ENCODE measurements around the gene EIF2B4. TPM values are rescaled to one million over a fixed set of nuclear protein-coding genes. Genes with fewer than 3 reads are reported as not detected.

EIF2B4 gene
- total RNA-seq, 1 experiment from 2014 or later, result 32.9 TPM

- Histone ChIP-seq H3K4me2 (no peak overlapping the region), H3K36me3 (ENCODE audit: low read depth) (peaks cover 5% of the 10 kb centered on the region; the same call in 1 of the 2 replicates), H3K79me2 (ENCODE audit: low read depth) (peaks cover 97% of the 10 kb centered on the region), H3K27me3 (ENCODE audit: insufficient read depth, low read depth) (no peaks in the 10 kb centered on the region), H3K9me2 (ENCODE audit: insufficient read depth) (no peaks in the 10 kb centered on the region), H3K4me3 (no peak overlapping the region), H3K27ac (no peak overlapping the region), H3F3A (ENCODE audit: insufficient read depth, low read depth) (peaks cover 29% of the 10 kb centered on the region), H3K9me3 (ENCODE audit: insufficient read depth, low read depth) (no peaks in the 10 kb centered on the region), H2AFZ (no peak overlapping the region), H3K4me1 (replicated peaks; ENCODE audit: insufficient read depth) (no peaks in the 10 kb centered on the region), H4K20me1 (ENCODE audit: insufficient read depth) (peaks cover 78% of the 10 kb centered on the region)
- no peak for DNase-seq
- no peak for TF ChIP-seq CTCF (conservative IDR thresholded peaks at IDR 0.05)
- TF ChIP-seq EZH2 (IDR thresholded peaks at IDR 0.05; ENCODE audit: low read depth), result no peak
- ChIA-PET CTCF (no interaction called here), POLR2A (ENCODE audit: unreplicated experiment) (no interaction called here)
- no TSS peak for BruUV-seq (replicated peaks)
- intact Hi-C loops (cut with micrococcal nuclease; ENCODE audit: unreplicated experiment), result no loop called here
Measured at GRCh38 chr2:27393225-27393624, 23.1 kb upstream of the EIF2B4 start.

GRCh38 chr2:27390822-27391679, 20.9 kb upstream of the EIF2B4 start:
- peaks cover 78% of the 10 kb centered on the region for H3K79me2 ChIP-seq (ENCODE audit: low read depth)
- CTCF ChIA-PET, result no interaction called here
- H3F3A ChIP-seq (ENCODE audit: insufficient read depth, low read depth), result peaks cover 21% of the 10 kb centered on the region; the same call in 1 of the 2 replicates
- H3K4me3 ChIP-seq, result no peak overlapping the region
- peaks cover 14% of the 10 kb centered on the region for H3K36me3 ChIP-seq (ENCODE audit: low read depth)
- no peak overlapping the region for H2AFZ ChIP-seq
- no peaks in the 10 kb centered on the region for H3K9me3 ChIP-seq (ENCODE audit: insufficient read depth, low read depth)
- TF ChIP-seq EZH2 (IDR thresholded peaks at IDR 0.05; ENCODE audit: low read depth) (no peak), CTCF (conservative IDR thresholded peaks at IDR 0.05) (no peak)
- no peaks in the 10 kb centered on the region for H3K27me3 ChIP-seq (ENCODE audit: insufficient read depth, low read depth)
- no peak overlapping the region for H3K4me2 ChIP-seq
- DNase-seq, result no peak
- H3K27ac ChIP-seq, result no peak overlapping the region
- H4K20me1 ChIP-seq (ENCODE audit: insufficient read depth), result peaks cover 56% of the 10 kb centered on the region
- POLR2A ChIA-PET (ENCODE audit: unreplicated experiment), result no interaction called here
- no peaks in the 10 kb centered on the region for H3K9me2 ChIP-seq (ENCODE audit: insufficient read depth)
- intact Hi-C loops (cut with micrococcal nuclease; ENCODE audit: unreplicated experiment), result no loop called here
- no TSS peak for BruUV-seq (replicated peaks)
- no peaks in the 10 kb centered on the region for H3K4me1 ChIP-seq (replicated peaks; ENCODE audit: insufficient read depth)

- H3K9me2 ChIP-seq (ENCODE audit: insufficient read depth), result no peaks in the 10 kb centered on the region
- TSS peak; percentile 35 for BruUV-seq (replicated peaks)
- no peaks in the 10 kb centered on the region for H3K27me3 ChIP-seq (ENCODE audit: insufficient read depth, low read depth)
- no peak overlapping the region for H2AFZ ChIP-seq
- DNase-seq, result no peak
- no peaks in the 10 kb centered on the region for H3K9me3 ChIP-seq (ENCODE audit: insufficient read depth, low read depth)
- TF ChIP-seq CTCF (conservative IDR thresholded peaks at IDR 0.05), result no peak
- no peak for TF ChIP-seq EZH2 (IDR thresholded peaks at IDR 0.05; ENCODE audit: low read depth)
- POLR2A ChIA-PET (ENCODE audit: unreplicated experiment), result interaction anchor here (0.6 kb wide), 1 partner anchor 59 kb away, joined by 3 read pairs; no protein-coding TSS in a partner anchor
- intact Hi-C loops (cut with micrococcal nuclease; ENCODE audit: unreplicated experiment), result no loop called here
- H3K79me2 ChIP-seq (ENCODE audit: low read depth), result no peaks in the 10 kb centered on the region
- H3F3A ChIP-seq (ENCODE audit: insufficient read depth, low read depth), result peaks cover 63% of the 10 kb centered on the region
- H3K4me1 ChIP-seq (replicated peaks; ENCODE audit: insufficient read depth), result no peaks in the 10 kb centered on the region
- no peak overlapping the region for H3K4me2 ChIP-seq
- H3K27ac ChIP-seq, result no peak overlapping the region
- no peak overlapping the region for H3K4me3 ChIP-seq
- 0 out of 2 replicates have a peak, but pooled peaks cover 7% of the 10 kb centered on the region for H4K20me1 ChIP-seq (ENCODE audit: insufficient read depth)
- H3K36me3 ChIP-seq (ENCODE audit: low read depth), result peaks cover 23% of the 10 kb centered on the region
- CTCF ChIA-PET, result no interaction called here
Measured at GRCh38 chr2:27381577-27382181, 11.5 kb upstream of the EIF2B4 start.

Measured in PC-9 (cell line).